HG02884 (cell line): Measurements from ENCODE around the gene RNF103.

ENCODE experiments used
- ATAC-seq: cut with Tn5 transposase; IDR thresholded peaks from one replicate; pipeline ENCODE4 v1.9.1; 2021; ENCODE audit warnings: mild to moderate bottlenecking, moderate library complexity; ENCODE audit not compliant: unreplicated experiment

RNF103 gene

DNA sequence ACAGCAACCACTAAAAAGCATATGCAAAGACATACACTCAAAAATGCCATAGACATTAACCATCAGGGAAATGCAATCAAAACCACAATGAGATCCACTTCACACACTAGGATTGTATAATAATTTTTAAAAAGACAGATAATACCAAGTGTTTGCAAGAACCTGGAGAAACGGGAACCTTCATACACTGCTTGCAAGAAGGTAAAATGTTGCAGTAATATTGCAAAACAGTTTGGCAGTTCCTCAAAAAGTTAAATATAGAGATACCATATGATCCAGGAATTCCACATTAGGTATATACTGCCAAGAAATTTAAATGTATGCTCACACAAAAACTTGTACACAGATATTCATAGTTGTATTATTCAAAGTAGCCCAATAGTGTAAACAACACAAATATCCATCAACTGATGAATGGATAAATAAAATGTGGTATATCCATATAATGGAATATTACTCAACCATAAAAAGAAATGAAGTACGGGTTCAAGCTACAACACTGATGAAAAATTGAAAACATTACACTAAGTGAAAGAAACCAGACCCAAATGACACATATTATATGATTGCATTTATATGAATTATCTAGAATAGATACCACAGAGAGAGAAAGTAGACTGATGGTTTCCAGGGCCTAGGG is 45.7 kb downstream of the RNF103 start:
- no peak for ATAC-seq

- ATAC-seq, result no peak
Measured at GRCh38 chr2:86570059-86570458, 53.6 kb downstream of the RNF103 start.

- ATAC-seq, result no peak
Measured at GRCh38 chr2:86566821-86567190, 56.9 kb downstream of the RNF103 start.

- ATAC-seq, result no peak
Measured at GRCh38 chr2:86566158-86566820, 57.4 kb downstream of the RNF103 start.

GRCh38 chr2:86563650-86564061 is 60.0 kb downstream of the RNF103 start:
- ATAC-seq, result no peak

DNA sequence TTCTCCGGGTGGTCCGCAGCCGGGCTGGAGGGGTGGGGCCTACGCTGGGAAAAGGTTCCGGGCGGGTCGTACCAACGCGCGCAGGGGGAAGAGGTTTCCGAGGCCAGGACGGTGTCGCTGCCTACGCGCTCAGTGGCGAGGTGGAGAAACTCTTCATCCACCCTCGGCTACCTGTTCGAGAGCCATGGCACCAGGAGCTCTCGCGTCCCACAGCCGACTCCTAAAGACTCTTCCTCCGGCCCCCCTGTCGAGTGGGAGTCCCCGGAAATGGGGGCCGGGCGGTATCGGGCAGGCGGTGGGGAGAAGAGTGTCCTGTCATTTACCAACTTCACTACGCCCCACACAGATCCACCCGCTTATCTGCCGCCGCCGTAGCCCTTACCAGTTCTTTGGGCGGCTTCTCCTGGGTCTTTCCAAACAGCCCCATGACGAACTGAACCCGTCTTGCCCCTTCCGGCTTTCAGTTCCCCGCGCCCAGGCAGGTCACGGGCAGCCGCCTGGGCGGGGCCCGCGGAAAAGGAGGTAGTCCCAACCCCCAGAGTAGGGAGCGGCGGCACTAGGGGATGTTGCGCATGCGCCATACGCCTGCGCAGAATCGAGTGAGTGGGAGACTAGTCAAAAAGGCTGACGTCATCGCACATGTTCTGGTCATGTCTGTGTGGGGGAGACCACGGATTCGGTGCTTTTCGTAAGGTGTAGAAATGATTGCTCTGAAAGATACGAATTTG is 60.6 kb downstream of the RNF103 start, which contains the start of gene CHMP3:
CHMP3 (minus strand) TSS at position 522 of the 728 bp plus-strand sequence; CDS start at position 427, 95 bp downstream.
- ATAC-seq, result peak; percentile 79

DNA sequence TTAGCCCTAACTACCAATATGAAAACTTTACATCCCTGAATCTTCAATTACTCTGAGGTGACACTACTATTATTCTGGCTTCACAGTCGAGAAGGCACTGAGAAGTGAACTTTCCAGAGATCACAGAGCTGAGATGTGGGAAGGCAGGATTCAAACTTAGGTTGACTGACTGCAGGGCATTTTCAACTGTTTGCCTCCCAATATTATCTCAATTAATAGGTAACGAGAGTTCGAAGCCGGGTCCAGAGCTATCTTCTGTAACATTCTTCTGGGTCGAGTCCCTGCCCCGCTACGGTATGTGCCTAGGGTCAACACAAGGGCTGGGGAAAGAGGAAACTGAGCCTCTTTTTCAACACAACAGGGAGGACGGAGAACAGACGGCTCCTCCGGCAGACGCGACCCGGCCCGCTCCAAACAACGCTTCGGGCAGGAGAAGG is 61.2 kb downstream of the RNF103 start:
- no peak for ATAC-seq

DNA sequence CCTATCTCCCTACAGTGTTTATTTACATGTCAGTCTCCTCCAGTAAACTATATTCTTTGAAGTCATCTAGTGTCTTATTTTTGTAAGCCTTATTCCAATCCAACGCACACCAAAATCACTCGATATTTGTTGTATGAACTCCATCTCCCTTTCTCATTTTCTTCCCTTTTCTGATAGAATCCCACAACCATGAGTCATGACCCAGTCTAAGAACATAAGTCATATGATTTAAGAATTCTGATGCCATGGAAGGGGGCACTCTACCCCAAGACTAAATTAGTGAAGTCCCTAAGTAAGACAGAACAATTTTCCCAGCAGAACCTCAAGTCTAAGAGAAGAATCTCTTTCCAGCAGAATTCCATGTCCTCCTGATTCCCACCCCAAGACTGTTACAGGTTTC is 65.8 kb downstream of the RNF103 start:
- no peak for ATAC-seq

DNA sequence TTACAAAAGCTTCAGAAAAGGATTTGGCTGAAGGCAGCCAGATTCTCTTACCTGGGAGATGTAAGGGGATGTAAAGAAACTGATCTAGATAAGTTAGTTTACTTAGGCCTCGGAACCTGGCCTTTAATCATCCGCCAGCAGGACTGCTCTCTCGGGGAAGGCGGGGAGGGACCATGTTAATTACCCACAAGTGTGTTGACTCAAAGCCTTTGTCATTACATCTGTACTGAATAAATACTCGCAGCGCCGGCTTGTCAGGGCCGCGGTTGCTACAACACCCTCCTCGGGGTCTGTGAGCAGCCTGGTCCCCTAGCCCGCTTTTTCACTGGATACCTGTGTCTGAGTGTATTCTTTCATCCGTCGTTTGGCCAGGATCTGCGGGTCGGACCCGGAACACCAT is 67.2 kb downstream of the RNF103 start:
- ATAC-seq, result no peak
